Umbilical cord (tissue), 2 donors: ENCODE results near the gene TIMELESS. TPM values are rescaled to one million over a fixed set of nuclear protein-coding genes. Genes with fewer than 3 reads are reported as not detected.
"Not testable (repeated sequence)": the region's sequence is repeated elsewhere in the genome, so short reads cannot be mapped to it uniquely, and the experiment has no call there.

Experiments
- DNase-seq: peaks from one replicate; pipeline ENCODE4 v3.0.0-alpha.2; 2015; ENCODE audit warnings: low spot score
- total RNA-seq: library from RNA; depleted of rRNA; stranded (reverse); fragments of >200 nt; gene quantifications from one replicate; pipeline ENCODE4 v1.2.3, GENCODE V29; 2014; ENCODE audit warnings: low replicate concordance; ENCODE audit not compliant: insufficient read depth

Gene TIMELESS
- total RNA-seq, 1 donor from 2014 or later: 4.8 TPM

- DNase-seq: no peak
Observed at GRCh38 chr12:56469007-56469930, 20.0 kb upstream of the TIMELESS start.

GRCh38 chr12:56468216-56469006 lies 19.2 kb upstream of the TIMELESS start, which contains the start of gene SPRYD4:
TSS of gene SPRYD4 (plus strand) at chr12:56468578. CDS start at chr12:56468592, 14 bp downstream.
- peak; percentile 94 for DNase-seq

- DNase-seq: no peak
Observed at GRCh38 chr12:56462565-56462964, 13.3 kb upstream of the TIMELESS start.

- DNase-seq: no peak
Observed at GRCh38 chr12:56461235-56462159, 12.3 kb upstream of the TIMELESS start.

GRCh38 chr12:56457817-56458216 lies 8.6 kb upstream of the TIMELESS start:
- DNase-seq: no peak

- DNase-seq: no peak
Observed at GRCh38 chr12:56454557-56454956, 5.3 kb upstream of the TIMELESS start, which contains the start of gene MIP. TSS of gene MIP (minus strand) at chr12:56454657. CDS start at chr12:56454613, 44 bp downstream.

GRCh38 chr12:56451147-56451546 lies 1.9 kb upstream of the TIMELESS start:
- DNase-seq: no peak

- DNase-seq: no peak
Observed at GRCh38 chr12:56450241-56450640, 1.0 kb upstream of the TIMELESS start.

- no peak for DNase-seq
Observed at GRCh38 chr12:56449622-56449984, 377 bp upstream of the TIMELESS start.

GRCh38 chr12:56443208-56443607 lies 6.0 kb downstream of the TIMELESS start:
- not testable (repeated sequence) for DNase-seq

- no peak for DNase-seq
Observed at GRCh38 chr12:56437430-56438176, 11.6 kb downstream of the TIMELESS start.

- DNase-seq: no peak
Observed at GRCh38 chr12:56434828-56435227, 14.4 kb downstream of the TIMELESS start.

GRCh38 chr12:56431850-56432249 lies 17.4 kb downstream of the TIMELESS start:
- no peak for DNase-seq

- no peak for DNase-seq
Observed at GRCh38 chr12:56431288-56431687, 17.9 kb downstream of the TIMELESS start.

- no peak for DNase-seq
Observed at GRCh38 chr12:56425940-56426438, 23.2 kb downstream of the TIMELESS start.

- no peak for DNase-seq
Observed at GRCh38 chr12:56425193-56425592, 24.0 kb downstream of the TIMELESS start.

GRCh38 chr12:56420411-56420810 lies 28.8 kb downstream of the TIMELESS start:
- no peak for DNase-seq

GRCh38 chr12:56417739-56418138 lies 31.5 kb downstream of the TIMELESS start:
- DNase-seq: no peak

- no peak for DNase-seq
Observed at GRCh38 chr12:56414401-56414800, 34.8 kb downstream of the TIMELESS start.

- no peak for DNase-seq
Observed at GRCh38 chr12:56413392-56413791, 35.8 kb downstream of the TIMELESS start.
